Astrocyte (in vitro differentiated cells and primary cell): ENCODE data around the gene LSM14B.

ENCODE experiments used
- EZH2 ChIP-seq: IDR thresholded peaks from 2 replicates; pipeline ENCODE4 v1.6.1; 2012; ENCODE audit warnings: mild to moderate bottlenecking, low read length, inconsistent platforms; ENCODE audit not compliant: insufficient read depth
- TF ChIP-seq, protein P1 (sequence below): IDR thresholded peaks from 2 replicates; pipeline ENCODE4 v1.5.1; 2011; ENCODE audit warnings: low read depth, mild to moderate bottlenecking, inconsistent platforms, low read length, moderate library complexity; ENCODE audit not compliant: insufficient read depth

- TF ChIP-seq, protein P1, sequence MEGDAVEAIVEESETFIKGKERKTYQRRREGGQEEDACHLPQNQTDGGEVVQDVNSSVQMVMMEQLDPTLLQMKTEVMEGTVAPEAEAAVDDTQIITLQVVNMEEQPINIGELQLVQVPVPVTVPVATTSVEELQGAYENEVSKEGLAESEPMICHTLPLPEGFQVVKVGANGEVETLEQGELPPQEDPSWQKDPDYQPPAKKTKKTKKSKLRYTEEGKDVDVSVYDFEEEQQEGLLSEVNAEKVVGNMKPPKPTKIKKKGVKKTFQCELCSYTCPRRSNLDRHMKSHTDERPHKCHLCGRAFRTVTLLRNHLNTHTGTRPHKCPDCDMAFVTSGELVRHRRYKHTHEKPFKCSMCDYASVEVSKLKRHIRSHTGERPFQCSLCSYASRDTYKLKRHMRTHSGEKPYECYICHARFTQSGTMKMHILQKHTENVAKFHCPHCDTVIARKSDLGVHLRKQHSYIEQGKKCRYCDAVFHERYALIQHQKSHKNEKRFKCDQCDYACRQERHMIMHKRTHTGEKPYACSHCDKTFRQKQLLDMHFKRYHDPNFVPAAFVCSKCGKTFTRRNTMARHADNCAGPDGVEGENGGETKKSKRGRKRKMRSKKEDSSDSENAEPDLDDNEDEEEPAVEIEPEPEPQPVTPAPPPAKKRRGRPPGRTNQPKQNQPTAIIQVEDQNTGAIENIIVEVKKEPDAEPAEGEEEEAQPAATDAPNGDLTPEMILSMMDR, result no peak
- no peak for TF ChIP-seq EZH2
These were observed 60.5 kb downstream of the LSM14B start, which contains the start of gene MTG2 for GRCh38 chr20:62182469-62183425.
